Ovary (tissue), 3 donors: ENCODE results near the gene ERFL.

Experiments
- CTCF ChIP-seq, 3 donors: fragments of 450-650 bp in 2 of 3; fragments of 200-600 bp in 1 of 3; IDR thresholded peaks; one replicate each; pipeline versions ENCODE4 v1.5.1 to v1.8.0; 2016 to 2022; ENCODE audit warnings: antibody characterized with exemption in 3 of 3, mild to moderate bottlenecking in 1 of 3
- EP300 ChIP-seq: sonication (generic); formaldehyde crosslinking; IDR thresholded peaks from one replicate; pipeline ENCODE4 v1.6.1; 2017; ENCODE audit warnings: antibody characterized with exemption
- donor health status: DM: no; HTN: no; CAD: no.

- TF ChIP-seq CTCF (IDR thresholded peaks at IDR 0.05) (no peak), EP300 (no peak)
These were observed 9.5 kb downstream of the ERFL start for GRCh38 chr19:41918653-41919244.
